ENCODE measurements around the gene EBI3. TPM values are rescaled to one million over a fixed set of nuclear protein-coding genes. Genes with fewer than 3 reads are reported as not detected.
"Not testable (repeated sequence)": the region's sequence is repeated elsewhere in the genome, so short reads cannot be mapped to it uniquely, and the experiment has no call there.

The EBI3 gene
- total RNA-seq, 2 donors from 2014 or later, result not detected

- Mint-ChIP-seq H3K4me3 (no peak overlapping the region), H3K27me3 (ENCODE audit: insufficient read depth) (peaks cover 55% of the 10 kb centered on the region), H3K9me3 (no peaks in the 10 kb centered on the region), H3K27ac (no peak overlapping the region), H3K36me3 (ENCODE audit: low read depth) (no peaks in the 10 kb centered on the region), H3K4me1 (no peaks in the 10 kb centered on the region)
- Histone ChIP-seq H3K9me3 (ENCODE audit: control insufficient read depth, low read length) (no peaks in the 10 kb centered on the region), H3K9ac (ENCODE audit: extremely low read depth, low read length, poor library complexity, severe bottlenecking) (no peak overlapping the region), H3K27me3 (ENCODE audit: control insufficient read depth, insufficient read depth, low read length, poor library complexity, severe bottlenecking) (peaks cover 30% of the 10 kb centered on the region), H3K4me3 (ENCODE audit: low read length) (no peak overlapping the region), H3K4me1 (ENCODE audit: control insufficient read depth, insufficient read depth, low read length) (no peaks in the 10 kb centered on the region), H3K36me3 (ENCODE audit: control insufficient read depth, insufficient read depth, low read length) (no peaks in the 10 kb centered on the region), H3K27ac (ENCODE audit: low read depth, low read length) (no peak overlapping the region)
- WGBS, 2 experiments (ENCODE audit: insufficient coverage in 1 of 2, insufficient read length in 1 of 2), result 83 to 88% methylated on average over 6 of the region's 6 CpGs
- no peak for TF ChIP-seq CTCF (conservative IDR thresholded peaks at IDR 0.05)
- DNase-seq, result no peak
Observed at GRCh38 chr19:4284974-4285373, 55.7 kb downstream of the EBI3 start.

- H3K27me3 Mint-ChIP-seq (ENCODE audit: insufficient read depth), result peaks cover 43% of the 10 kb centered on the region
- not testable (repeated sequence) for H3K27ac ChIP-seq (ENCODE audit: low read depth, low read length); H3K9ac ChIP-seq (ENCODE audit: extremely low read depth, low read length, poor library complexity, severe bottlenecking); H3K36me3 ChIP-seq (ENCODE audit: control insufficient read depth, insufficient read depth, low read length); H3K9me3 Mint-ChIP-seq; DNase-seq; H3K36me3 Mint-ChIP-seq (ENCODE audit: low read depth); H3K4me1 ChIP-seq (ENCODE audit: control insufficient read depth, insufficient read depth, low read length); H3K4me3 ChIP-seq (ENCODE audit: low read length); H3K4me3 Mint-ChIP-seq; H3K4me1 Mint-ChIP-seq; H3K9me3 ChIP-seq (ENCODE audit: control insufficient read depth, low read length); H3K27ac Mint-ChIP-seq
- 87 to 88% methylated on average over 4 of the region's 4 CpGs for WGBS, 2 experiments (ENCODE audit: insufficient coverage in 1 of 2, insufficient read length in 1 of 2)
- peaks cover 19% of the 10 kb centered on the region for H3K27me3 ChIP-seq (ENCODE audit: control insufficient read depth, insufficient read depth, low read length, poor library complexity, severe bottlenecking)
Observed at GRCh38 chr19:4286141-4286540, 56.8 kb downstream of the EBI3 start.

Other genes starting within 250 kb of the EBI3 start
- gene EEF2, start 244.1 kb upstream of the EBI3 start, total RNA-seq, result 1,000 to 10,000 TPM; 1,913 to 2,886 TPM
- 10 to 100 TPM; 57.5 to 58.1 TPM for gene PIAS4, start 221.8 kb upstream of the EBI3 start, total RNA-seq
- gene ZBTB7A, start 162.6 kb upstream of the EBI3 start, total RNA-seq, result 10 to 100 TPM; 19.2 to 22.1 TPM
- 100 to 1,000 TPM; 191 TPM for gene MAP2K2, start 105.4 kb upstream of the EBI3 start, total RNA-seq
- under 1 TPM; 0.26 to 0.31 TPM for gene CREB3L3, start 75.9 kb upstream of the EBI3 start, total RNA-seq
- gene SIRT6, start 47.0 kb upstream of the EBI3 start, total RNA-seq, result 10 to 100 TPM; 22.1 to 29.1 TPM
- 1 to 10 TPM in 1 of 2 donors, under 1 TPM in 1; 0.77 to 2.0 TPM for gene ANKRD24, start 46.8 kb upstream of the EBI3 start, total RNA-seq
- 10 to 100 TPM; 15.8 to 16.4 TPM for gene YJU2, start 17.6 kb downstream of the EBI3 start, total RNA-seq
- 1 to 10 TPM; 2.8 to 6.6 TPM for gene SHD, start 49.7 kb downstream of the EBI3 start, total RNA-seq
- gene TMIGD2, start 72.9 kb downstream of the EBI3 start, total RNA-seq, result under 1 TPM; 0.58 to 0.70 TPM
- 10 to 100 TPM; 33.3 to 37.9 TPM for gene FSD1, start 75.1 kb downstream of the EBI3 start, total RNA-seq
- gene STAP2, start 109.3 kb downstream of the EBI3 start, total RNA-seq, result 10 to 100 TPM; 12.7 to 13.3 TPM
- 10 to 100 TPM; 51.5 to 55.9 TPM for gene MPND, start 114.0 kb downstream of the EBI3 start, total RNA-seq
- 10 to 100 TPM; 76.8 to 77.0 TPM for gene SH3GL1, start 171.0 kb downstream of the EBI3 start, total RNA-seq
- 10 to 100 TPM; 70.7 to 76.9 TPM for gene CHAF1A, start 173.1 kb downstream of the EBI3 start, total RNA-seq
- 10 to 100 TPM; 31.2 to 36.9 TPM for gene UBXN6, start 228.3 kb downstream of the EBI3 start, total RNA-seq
- 100 to 1,000 TPM; 117 TPM for gene HDGFL2, start 242.8 kb downstream of the EBI3 start, total RNA-seq